Measurements from ENCODE around the gene BANF2. TPM values are rescaled to one million over a fixed set of nuclear protein-coding genes. Genes with fewer than 3 reads are reported as not detected.

Gene BANF2
- total RNA-seq, 2 donors from 2014 or later, result not detected

DNA sequence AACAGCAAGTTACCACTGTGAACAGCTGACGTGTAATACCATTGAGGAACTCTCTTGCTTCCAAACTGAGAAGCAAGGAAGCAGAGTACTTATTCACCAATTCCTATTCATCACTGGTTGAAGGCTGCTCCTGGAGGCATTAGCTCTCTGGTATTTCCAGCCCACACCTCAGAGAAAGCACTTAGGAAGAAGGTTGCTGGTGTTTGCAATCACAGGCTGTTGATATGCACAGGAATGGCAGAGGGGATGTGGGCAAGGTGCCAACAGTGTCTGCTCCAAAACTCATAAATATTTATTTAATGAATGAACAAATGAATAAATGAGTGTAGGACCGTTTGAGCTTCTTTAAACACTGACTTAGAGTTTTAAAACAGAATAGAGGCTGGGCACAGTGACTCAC is 10.8 kb upstream of the BANF2 start:
- WGBS, 2 experiments (ENCODE audit: insufficient coverage in 1 of 2, insufficient read length in 1 of 2), result 77 to 100% methylated on average over 2 of the region's 2 CpGs
- no peak for TF ChIP-seq CTCF (conservative IDR thresholded peaks at IDR 0.05)
- no peak overlapping the region for H3K27ac Mint-ChIP-seq
- no peak overlapping the region for H3K27ac ChIP-seq (ENCODE audit: low read depth, low read length)
- H3K9me3 ChIP-seq (ENCODE audit: control insufficient read depth, low read length), result no peaks in the 10 kb centered on the region
- H3K4me1 ChIP-seq (ENCODE audit: control insufficient read depth, insufficient read depth, low read length), result no peaks in the 10 kb centered on the region
- H3K4me1 Mint-ChIP-seq, result peaks cover 7% of the 10 kb centered on the region
- H3K4me3 Mint-ChIP-seq, result no peak overlapping the region
- no peaks in the 10 kb centered on the region for H3K27me3 ChIP-seq (ENCODE audit: control insufficient read depth, insufficient read depth, low read length, poor library complexity, severe bottlenecking)
- no peak for DNase-seq
- H3K9ac ChIP-seq (ENCODE audit: extremely low read depth, low read length, poor library complexity, severe bottlenecking), result no peak overlapping the region
- H3K36me3 ChIP-seq (ENCODE audit: control insufficient read depth, insufficient read depth, low read length), result no peaks in the 10 kb centered on the region
- no peaks in the 10 kb centered on the region for H3K36me3 Mint-ChIP-seq (ENCODE audit: low read depth)
- no peak overlapping the region for H3K4me3 ChIP-seq (ENCODE audit: low read length)
- H3K27me3 Mint-ChIP-seq (ENCODE audit: insufficient read depth), result peaks cover 37% of the 10 kb centered on the region
- peaks cover 30% of the 10 kb centered on the region for H3K9me3 Mint-ChIP-seq

DNA sequence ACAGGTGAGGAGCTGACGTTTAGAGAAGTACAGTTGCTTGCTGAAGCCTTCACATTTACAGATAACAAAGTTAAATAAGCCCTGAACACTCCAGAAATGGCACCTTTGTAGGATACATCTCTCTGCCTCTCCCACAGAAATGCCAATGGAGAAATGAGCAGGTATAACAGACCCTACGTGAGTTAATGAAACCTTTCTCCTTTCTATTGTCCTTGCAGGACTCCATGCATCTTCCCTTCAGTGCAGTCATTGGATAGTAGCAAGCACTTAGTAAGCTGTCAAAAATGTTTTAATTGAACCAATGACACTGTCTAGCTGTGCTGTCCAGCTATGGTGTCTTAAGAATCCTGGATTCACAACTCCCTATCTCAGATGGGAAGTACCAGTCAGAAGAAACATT is 9.6 kb upstream of the BANF2 start:
- H3K4me1 ChIP-seq (ENCODE audit: control insufficient read depth, insufficient read depth, low read length), result no peaks in the 10 kb centered on the region
- 88 to 94% methylated on average over 2 of the region's 2 CpGs for WGBS, 2 experiments (ENCODE audit: insufficient coverage in 1 of 2, insufficient read length in 1 of 2)
- peaks cover 33% of the 10 kb centered on the region for H3K9me3 Mint-ChIP-seq
- no peak overlapping the region for H3K4me3 Mint-ChIP-seq
- H3K9me3 ChIP-seq (ENCODE audit: control insufficient read depth, low read length), result no peaks in the 10 kb centered on the region
- no peaks in the 10 kb centered on the region for H3K36me3 ChIP-seq (ENCODE audit: control insufficient read depth, insufficient read depth, low read length)
- H3K4me3 ChIP-seq (ENCODE audit: low read length), result no peak overlapping the region
- H3K27me3 Mint-ChIP-seq (ENCODE audit: insufficient read depth), result peaks cover 26% of the 10 kb centered on the region
- no peak for DNase-seq
- no peaks in the 10 kb centered on the region for H3K36me3 Mint-ChIP-seq (ENCODE audit: low read depth)
- no peak overlapping the region for H3K9ac ChIP-seq (ENCODE audit: extremely low read depth, low read length, poor library complexity, severe bottlenecking)
- no peak overlapping the region for H3K27ac Mint-ChIP-seq
- TF ChIP-seq CTCF (conservative IDR thresholded peaks at IDR 0.05), result no peak
- peaks cover 7% of the 10 kb centered on the region for H3K4me1 Mint-ChIP-seq
- H3K27me3 ChIP-seq (ENCODE audit: control insufficient read depth, insufficient read depth, low read length, poor library complexity, severe bottlenecking), result no peaks in the 10 kb centered on the region
- H3K27ac ChIP-seq (ENCODE audit: low read depth, low read length), result no peak overlapping the region

- H3K9ac ChIP-seq (ENCODE audit: extremely low read depth, low read length, poor library complexity, severe bottlenecking), result no peak overlapping the region
- H3K27ac Mint-ChIP-seq, result no peak overlapping the region
Measured at GRCh38 chr20:17691758-17692157, 8.0 kb upstream of the BANF2 start.

More at GRCh38 chr20:17691758-17692157, 8.0 kb upstream of the BANF2 start:
- peaks cover 29% of the 10 kb centered on the region for H3K9me3 Mint-ChIP-seq
- H3K4me3 ChIP-seq (ENCODE audit: low read length), result no peak overlapping the region
- TF ChIP-seq CTCF (conservative IDR thresholded peaks at IDR 0.05), result no peak
- H3K4me1 Mint-ChIP-seq, result peaks cover 7% of the 10 kb centered on the region
- H3K27me3 ChIP-seq (ENCODE audit: control insufficient read depth, insufficient read depth, low read length, poor library complexity, severe bottlenecking), result no peaks in the 10 kb centered on the region
- no peaks in the 10 kb centered on the region for H3K4me1 ChIP-seq (ENCODE audit: control insufficient read depth, insufficient read depth, low read length)
- DNase-seq, result no peak
- H3K4me3 Mint-ChIP-seq, result no peak overlapping the region
- H3K27ac ChIP-seq (ENCODE audit: low read depth, low read length), result no peak overlapping the region
- no peaks in the 10 kb centered on the region for H3K36me3 Mint-ChIP-seq (ENCODE audit: low read depth)
- H3K9me3 ChIP-seq (ENCODE audit: control insufficient read depth, low read length), result peaks cover 5% of the 10 kb centered on the region
- 97 to 100% methylated on average over 1 of the region's 2 CpGs for WGBS, 2 experiments (ENCODE audit: insufficient coverage in 1 of 2, insufficient read length in 1 of 2)
- H3K27me3 Mint-ChIP-seq (ENCODE audit: insufficient read depth), result peaks cover 16% of the 10 kb centered on the region
- H3K36me3 ChIP-seq (ENCODE audit: control insufficient read depth, insufficient read depth, low read length), result no peaks in the 10 kb centered on the region

Measured in endodermal cell (in vitro differentiated cells).